ENCODE measurements around the gene SMIM38.

GRCh38 chr11:69198891-69199582 is 43.3 kb downstream of the SMIM38 start:
- TF ChIP-seq GATA3 (IDR thresholded peaks at IDR 0.05; ENCODE audit: low read depth, low read length) (no peak), GATA2 (IDR thresholded peaks at IDR 0.05; ENCODE audit: low read depth, low read length) (no peak)
